HUDEP-2 (cell line): Measurements from ENCODE around the gene ARHGEF7.

Source experiments
- DNase-seq, 76 experiments: peaks; one replicate each; lab custom pipeline; 2025; ENCODE audit not compliant: unreplicated experiment in 76 of 76; lab: John Stamatoyannopoulos, UW

ARHGEF7 gene

GRCh38 chr13:111270126-111270525 lies 155.0 kb downstream of the ARHGEF7 start:
- no peak for DNase-seq

GRCh38 chr13:111270765-111271698 lies 155.9 kb downstream of the ARHGEF7 start:
- DNase-seq: no peak

GRCh38 chr13:111272117-111272516 lies 157.0 kb downstream of the ARHGEF7 start:
- DNase-seq: no peak

GRCh38 chr13:111275382-111275781 lies 160.3 kb downstream of the ARHGEF7 start:
- no peak for DNase-seq

- DNase-seq: no peak
These were observed 161.0 kb downstream of the ARHGEF7 start for GRCh38 chr13:111275995-111276618.

- no peak for DNase-seq
These were observed 163.1 kb downstream of the ARHGEF7 start for GRCh38 chr13:111278258-111278657.

GRCh38 chr13:111278743-111279652 lies 163.9 kb downstream of the ARHGEF7 start:
- DNase-seq: no peak

GRCh38 chr13:111280226-111280625 lies 165.1 kb downstream of the ARHGEF7 start:
- no peak for DNase-seq

GRCh38 chr13:111280681-111281585 lies 165.8 kb downstream of the ARHGEF7 start:
- DNase-seq: no peak

GRCh38 chr13:111281751-111282311 lies 166.7 kb downstream of the ARHGEF7 start:
- DNase-seq: no peak

- DNase-seq: no peak
These were observed 167.3 kb downstream of the ARHGEF7 start for GRCh38 chr13:111282425-111282824.

- no peak for DNase-seq
These were observed 167.9 kb downstream of the ARHGEF7 start for GRCh38 chr13:111282997-111283396.

GRCh38 chr13:111283457-111283856 lies 168.3 kb downstream of the ARHGEF7 start:
- DNase-seq: no peak

- no peak for DNase-seq
These were observed 168.9 kb downstream of the ARHGEF7 start for GRCh38 chr13:111283991-111284390.

GRCh38 chr13:111284565-111284964 lies 169.5 kb downstream of the ARHGEF7 start:
- no peak for DNase-seq

GRCh38 chr13:111286162-111286561 lies 171.1 kb downstream of the ARHGEF7 start:
- DNase-seq: no peak

GRCh38 chr13:111286749-111287148 lies 171.6 kb downstream of the ARHGEF7 start:
- no peak for DNase-seq

GRCh38 chr13:111287201-111287600 lies 172.1 kb downstream of the ARHGEF7 start:
- DNase-seq: no peak

- DNase-seq: no peak
These were observed 173.2 kb downstream of the ARHGEF7 start for GRCh38 chr13:111288276-111288675.

GRCh38 chr13:111289251-111289650 lies 174.1 kb downstream of the ARHGEF7 start:
- no peak for DNase-seq
